ENCODE measurements around the gene SLC25A47.

SLC25A47 gene

DNA sequence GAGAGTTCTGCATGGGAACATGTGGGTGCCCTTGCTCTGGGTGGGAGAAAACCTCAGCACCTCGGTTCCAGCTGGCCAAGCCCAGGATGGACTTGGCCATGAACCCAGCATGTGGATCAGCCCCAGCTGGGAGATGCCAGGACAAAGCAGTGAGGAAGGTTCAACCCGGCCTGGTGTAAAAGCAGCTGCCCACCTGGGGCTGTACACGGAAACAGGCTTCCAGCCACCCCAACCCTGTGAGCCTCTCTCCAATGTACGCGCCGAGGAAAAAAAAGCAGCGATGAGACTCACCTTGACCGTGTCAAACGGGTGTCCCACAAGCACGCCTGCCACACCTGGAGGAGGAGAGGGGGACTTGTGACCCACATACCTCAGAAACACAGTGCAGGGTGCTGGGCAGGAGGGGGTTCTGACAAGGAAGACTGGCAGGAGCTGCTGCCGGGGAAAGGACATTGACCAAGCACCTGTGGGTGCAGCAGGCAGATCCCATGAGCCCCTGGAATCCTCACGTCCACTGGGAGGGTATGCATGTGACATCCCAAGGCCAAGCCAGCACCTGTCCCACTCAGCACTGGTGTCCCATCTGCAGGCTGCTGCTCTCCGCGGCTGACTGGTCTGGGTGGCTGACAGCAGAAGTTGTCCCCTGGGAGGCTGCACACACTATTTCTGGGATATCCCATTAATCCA lies 24.4 kb upstream of the SLC25A47 start:
- DNase-seq (ENCODE audit: low read depth) = no peak
- no peak overlapping the region for H3K4me3 ChIP-seq (ENCODE audit: control insufficient read depth, low read depth, low read length)
- TF ChIP-seq, protein P1, sequence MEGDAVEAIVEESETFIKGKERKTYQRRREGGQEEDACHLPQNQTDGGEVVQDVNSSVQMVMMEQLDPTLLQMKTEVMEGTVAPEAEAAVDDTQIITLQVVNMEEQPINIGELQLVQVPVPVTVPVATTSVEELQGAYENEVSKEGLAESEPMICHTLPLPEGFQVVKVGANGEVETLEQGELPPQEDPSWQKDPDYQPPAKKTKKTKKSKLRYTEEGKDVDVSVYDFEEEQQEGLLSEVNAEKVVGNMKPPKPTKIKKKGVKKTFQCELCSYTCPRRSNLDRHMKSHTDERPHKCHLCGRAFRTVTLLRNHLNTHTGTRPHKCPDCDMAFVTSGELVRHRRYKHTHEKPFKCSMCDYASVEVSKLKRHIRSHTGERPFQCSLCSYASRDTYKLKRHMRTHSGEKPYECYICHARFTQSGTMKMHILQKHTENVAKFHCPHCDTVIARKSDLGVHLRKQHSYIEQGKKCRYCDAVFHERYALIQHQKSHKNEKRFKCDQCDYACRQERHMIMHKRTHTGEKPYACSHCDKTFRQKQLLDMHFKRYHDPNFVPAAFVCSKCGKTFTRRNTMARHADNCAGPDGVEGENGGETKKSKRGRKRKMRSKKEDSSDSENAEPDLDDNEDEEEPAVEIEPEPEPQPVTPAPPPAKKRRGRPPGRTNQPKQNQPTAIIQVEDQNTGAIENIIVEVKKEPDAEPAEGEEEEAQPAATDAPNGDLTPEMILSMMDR (IDR thresholded peaks at IDR 0.05; ENCODE audit: control insufficient read depth, insufficient read depth, low read depth, low read length, missing control alignments) = no peak

DNA sequence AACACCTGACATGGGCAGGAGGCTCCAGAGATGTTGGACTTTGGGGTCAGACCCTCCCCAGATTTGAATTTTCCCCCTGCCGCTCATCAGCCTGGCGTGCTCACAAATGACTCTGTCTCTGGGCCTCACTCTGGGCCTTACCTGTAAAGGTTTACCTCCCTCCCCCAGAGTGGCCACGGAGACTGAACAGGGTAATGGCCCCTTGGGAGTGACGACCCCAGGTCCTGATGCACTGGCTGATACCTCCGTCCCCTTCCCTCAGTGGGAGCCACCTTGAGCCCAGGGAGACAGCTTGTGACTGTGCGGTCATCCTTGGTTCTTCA lies 23.9 kb upstream of the SLC25A47 start:
- no peak for DNase-seq (ENCODE audit: low read depth)
- no peak overlapping the region for H3K4me3 ChIP-seq (ENCODE audit: control insufficient read depth, low read depth, low read length)
- TF ChIP-seq, protein P1 (IDR thresholded peaks at IDR 0.05; ENCODE audit: control insufficient read depth, insufficient read depth, low read depth, low read length, missing control alignments) = no peak

DNA sequence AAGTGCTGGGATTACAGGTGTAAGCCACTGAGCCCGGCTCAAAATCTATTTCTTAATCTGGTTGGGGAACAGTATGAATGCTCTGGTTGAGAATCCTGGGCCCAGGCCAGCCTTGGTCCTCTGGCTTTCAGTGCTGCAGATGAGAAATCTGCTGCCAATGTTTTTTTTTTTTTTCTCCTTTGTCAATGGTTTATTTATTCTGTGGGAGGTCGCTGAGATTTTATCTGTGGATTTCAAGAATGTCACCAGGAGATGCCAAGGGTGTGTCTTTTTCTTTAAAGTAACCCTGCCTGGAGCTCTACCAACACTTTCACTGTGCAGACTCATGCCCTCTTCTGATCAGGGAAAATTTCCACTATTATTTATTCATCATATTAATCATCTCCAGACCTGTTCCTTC lies 20.5 kb upstream of the SLC25A47 start:
- TF ChIP-seq, protein P1 (IDR thresholded peaks at IDR 0.05; ENCODE audit: control insufficient read depth, insufficient read depth, low read depth, low read length, missing control alignments) = no peak
- DNase-seq (ENCODE audit: low read depth) = no peak
- no peak overlapping the region for H3K4me3 ChIP-seq (ENCODE audit: control insufficient read depth, low read depth, low read length)

DNA sequence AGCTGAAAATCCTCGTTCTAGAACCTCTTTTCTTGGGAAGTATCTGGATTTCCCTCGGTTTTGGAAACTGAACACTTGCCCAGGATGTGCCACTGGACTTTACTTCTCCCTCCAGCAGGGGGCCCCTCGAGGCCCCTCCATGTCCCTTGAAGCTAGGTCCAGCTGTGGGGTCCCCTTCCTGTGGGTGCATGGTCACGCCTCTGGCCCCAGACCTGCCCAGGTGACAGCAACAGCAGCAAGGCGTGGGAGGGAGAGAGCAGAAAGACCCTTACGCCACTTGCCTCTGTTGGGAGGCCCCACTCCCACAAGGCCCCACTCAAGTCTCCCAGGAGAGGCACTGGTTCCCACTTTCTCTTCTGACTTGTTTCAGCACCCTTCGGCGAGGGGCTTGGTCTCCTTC lies 20.0 kb upstream of the SLC25A47 start:
- H3K4me3 ChIP-seq (ENCODE audit: control insufficient read depth, low read depth, low read length) = no peak overlapping the region
- no peak for DNase-seq (ENCODE audit: low read depth)
- TF ChIP-seq, protein P1 (IDR thresholded peaks at IDR 0.05; ENCODE audit: control insufficient read depth, insufficient read depth, low read depth, low read length, missing control alignments) = peak; percentile 71

DNA sequence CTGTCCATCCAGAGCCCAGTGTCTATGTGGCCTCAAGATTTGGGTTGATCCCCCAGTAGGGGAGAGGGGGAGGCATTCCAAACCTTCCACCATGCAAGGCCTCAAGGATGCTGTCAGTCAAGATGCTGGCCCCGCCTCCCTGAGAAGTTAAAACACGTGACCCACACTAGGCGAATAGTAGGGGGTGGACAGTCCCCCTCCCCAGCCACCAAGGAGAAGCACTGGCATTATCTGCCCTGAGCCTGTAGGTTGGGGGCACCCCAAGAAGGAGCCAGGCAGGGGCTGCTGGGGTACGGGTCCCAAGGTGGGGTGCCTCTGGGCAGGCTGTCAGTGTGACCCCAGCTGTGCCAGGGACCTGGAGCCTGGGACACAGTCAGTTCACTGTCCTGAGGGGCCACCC lies 19.2 kb upstream of the SLC25A47 start:
- H3K4me3 ChIP-seq (ENCODE audit: control insufficient read depth, low read depth, low read length) = no peak overlapping the region
- no peak for DNase-seq (ENCODE audit: low read depth)
- TF ChIP-seq, protein P1 (IDR thresholded peaks at IDR 0.05; ENCODE audit: control insufficient read depth, insufficient read depth, low read depth, low read length, missing control alignments) = no peak

DNA sequence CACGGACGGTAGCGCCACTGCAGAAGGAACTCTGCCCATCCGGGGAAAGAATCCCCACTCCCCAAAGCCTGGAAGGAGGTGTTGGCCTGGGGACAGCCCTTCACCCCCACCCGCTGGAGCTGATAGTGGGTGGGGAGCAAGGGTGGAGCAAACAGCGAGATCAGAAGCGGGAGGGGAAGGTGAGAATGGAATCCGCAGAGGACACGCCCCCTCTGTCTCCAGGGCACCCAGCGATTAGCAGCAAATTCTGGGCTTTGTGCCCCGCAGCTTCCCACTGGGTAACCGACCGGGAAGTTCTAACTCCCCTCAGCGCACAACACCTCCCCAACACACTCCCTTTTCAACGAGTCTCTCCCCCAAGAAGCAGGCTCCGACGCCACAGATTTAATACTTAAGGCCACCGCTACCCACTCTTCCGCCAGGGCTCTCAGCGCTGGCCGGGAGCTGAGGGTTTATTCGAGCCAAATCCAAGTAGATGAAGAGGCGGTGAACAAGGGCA lies 18.3 kb upstream of the SLC25A47 start:
- DNase-seq (ENCODE audit: low read depth) = no peak
- TF ChIP-seq, protein P1 (IDR thresholded peaks at IDR 0.05; ENCODE audit: control insufficient read depth, insufficient read depth, low read depth, low read length, missing control alignments) = no peak
- peak overlapping the region; percentile 63 for H3K4me3 ChIP-seq (ENCODE audit: control insufficient read depth, low read depth, low read length)
